ENCODE results near the gene SYNE1. TPM values are rescaled to one million over a fixed set of nuclear protein-coding genes. Genes with fewer than 3 reads are reported as not detected.

SYNE1 gene
- total and polyA plus RNA-seq, 10 of the 15 experiments (the other 5 are each of a cell fraction or from before 2014, with no cell fraction given), result 2.3 to 28.7 (median 14.1) TPM

- intact Hi-C loops (cut with micrococcal nuclease; ENCODE audit: unreplicated experiment) (no loop called here), in situ Hi-C loops (cut with MboI) (no loop called here)
- DNase-seq (ENCODE audit: low read depth, low spot score), result no peak
- ChIA-PET CTCF (no interaction called here), SMC1A (ENCODE audit: uncharacterized antibody, unreplicated experiment) (no interaction called here), POLR2A (no interaction called here), RAD21 (ENCODE audit: unreplicated experiment) (no interaction called here)
- Histone ChIP-seq H4K20me1 (ENCODE audit: control insufficient read depth, insufficient read depth) (no peaks in the 10 kb centered on the region), H2AFZ (ENCODE audit: control insufficient read depth, low read depth, low read length) (no peak overlapping the region), H3K4me3 (no peak overlapping the region), H3K9ac (ENCODE audit: control insufficient read depth, insufficient read depth, low read length) (no peak overlapping the region), H3K36me3 (ENCODE audit: control insufficient read depth in 2 of 2, insufficient read depth in 2 of 2, low read length in 1 of 2) (no peaks in the 10 kb centered on the region), H3K9me3 (replicated peaks; ENCODE audit: control insufficient read depth, insufficient read depth, low read length) (no peaks in the 10 kb centered on the region), H3K27me3 (replicated peaks in 1 of 2; ENCODE audit: control insufficient read depth in 2 of 2, insufficient read depth in 2 of 2, low read length in 1 of 2) (no peaks in the 10 kb centered on the region), H3K79me2 (ENCODE audit: control insufficient read depth, insufficient read depth, low read length) (no peaks in the 10 kb centered on the region), H3K4me1 (ENCODE audit: control insufficient read depth, insufficient read depth, low read length) (no peaks in the 10 kb centered on the region), H3K4me2 (ENCODE audit: control insufficient read depth, insufficient read depth) (no peak overlapping the region), H3K27ac (ENCODE audit: control insufficient read depth, insufficient read depth) (no peak overlapping the region)
- FAIRE-seq, result no peak
- BruUV-seq (replicated peaks), result no TSS peak
- TF ChIP-seq, protein P1, sequence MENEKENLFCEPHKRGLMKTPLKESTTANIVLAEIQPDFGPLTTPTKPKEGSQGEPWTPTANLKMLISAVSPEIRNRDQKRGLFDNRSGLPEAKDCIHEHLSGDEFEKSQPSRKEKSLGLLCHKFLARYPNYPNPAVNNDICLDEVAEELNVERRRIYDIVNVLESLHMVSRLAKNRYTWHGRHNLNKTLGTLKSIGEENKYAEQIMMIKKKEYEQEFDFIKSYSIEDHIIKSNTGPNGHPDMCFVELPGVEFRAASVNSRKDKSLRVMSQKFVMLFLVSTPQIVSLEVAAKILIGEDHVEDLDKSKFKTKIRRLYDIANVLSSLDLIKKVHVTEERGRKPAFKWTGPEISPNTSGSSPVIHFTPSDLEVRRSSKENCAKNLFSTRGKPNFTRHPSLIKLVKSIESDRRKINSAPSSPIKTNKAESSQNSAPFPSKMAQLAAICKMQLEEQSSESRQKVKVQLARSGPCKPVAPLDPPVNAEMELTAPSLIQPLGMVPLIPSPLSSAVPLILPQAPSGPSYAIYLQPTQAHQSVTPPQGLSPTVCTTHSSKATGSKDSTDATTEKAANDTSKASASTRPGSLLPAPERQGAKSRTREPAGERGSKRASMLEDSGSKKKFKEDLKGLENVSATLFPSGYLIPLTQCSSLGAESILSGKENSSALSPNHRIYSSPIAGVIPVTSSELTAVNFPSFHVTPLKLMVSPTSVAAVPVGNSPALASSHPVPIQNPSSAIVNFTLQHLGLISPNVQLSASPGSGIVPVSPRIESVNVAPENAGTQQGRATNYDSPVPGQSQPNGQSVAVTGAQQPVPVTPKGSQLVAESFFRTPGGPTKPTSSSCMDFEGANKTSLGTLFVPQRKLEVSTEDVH (IDR thresholded peaks at IDR 0.05; ENCODE audit: low read depth, partially characterized antibody), result no peak
- TF ChIP-seq POLR2AphosphoS2 (IDR thresholded peaks at IDR 0.05; ENCODE audit: low read depth, low read length), result no peak
- TF ChIP-seq NFYA (IDR thresholded peaks at IDR 0.05; ENCODE audit: borderline replicate concordance, low read depth, low read length), result no peak
- TF ChIP-seq, protein P2, sequence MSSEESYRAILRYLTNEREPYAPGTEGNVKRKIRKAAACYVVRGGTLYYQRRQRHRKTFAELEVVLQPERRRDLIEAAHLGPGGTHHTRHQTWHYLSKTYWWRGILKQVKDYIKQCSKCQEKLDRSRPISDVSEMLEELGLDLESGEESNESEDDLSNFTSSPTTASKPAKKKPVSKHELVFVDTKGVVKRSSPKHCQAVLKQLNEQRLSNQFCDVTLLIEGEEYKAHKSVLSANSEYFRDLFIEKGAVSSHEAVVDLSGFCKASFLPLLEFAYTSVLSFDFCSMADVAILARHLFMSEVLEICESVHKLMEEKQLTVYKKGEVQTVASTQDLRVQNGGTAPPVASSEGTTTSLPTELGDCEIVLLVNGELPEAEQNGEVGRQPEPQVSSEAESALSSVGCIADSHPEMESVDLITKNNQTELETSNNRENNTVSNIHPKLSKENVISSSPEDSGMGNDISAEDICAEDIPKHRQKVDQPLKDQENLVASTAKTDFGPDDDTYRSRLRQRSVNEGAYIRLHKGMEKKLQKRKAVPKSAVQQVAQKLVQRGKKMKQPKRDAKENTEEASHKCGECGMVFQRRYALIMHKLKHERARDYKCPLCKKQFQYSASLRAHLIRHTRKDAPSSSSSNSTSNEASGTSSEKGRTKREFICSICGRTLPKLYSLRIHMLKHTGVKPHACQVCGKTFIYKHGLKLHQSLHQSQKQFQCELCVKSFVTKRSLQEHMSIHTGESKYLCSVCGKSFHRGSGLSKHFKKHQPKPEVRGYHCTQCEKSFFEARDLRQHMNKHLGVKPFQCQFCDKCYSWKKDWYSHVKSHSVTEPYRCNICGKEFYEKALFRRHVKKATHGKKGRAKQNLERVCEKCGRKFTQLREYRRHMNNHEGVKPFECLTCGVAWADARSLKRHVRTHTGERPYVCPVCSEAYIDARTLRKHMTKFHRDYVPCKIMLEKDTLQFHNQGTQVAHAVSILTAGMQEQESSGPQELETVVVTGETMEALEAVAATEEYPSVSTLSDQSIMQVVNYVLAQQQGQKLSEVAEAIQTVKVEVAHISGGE (CRISPR knock-in tag; IDR thresholded peaks at IDR 0.05), result no peak
- no peak for TF ChIP-seq SIX5 (IDR thresholded peaks at IDR 0.05; ENCODE audit: low read depth, low read length, severe bottlenecking)
- no peak for ATAC-seq
- 13% methylated on average over 10 of the region's 10 CpGs for WGBS (ENCODE audit: insufficient coverage, insufficient replicate concordance, low lambda C conversion rate, missing lambda C conversion rate)
Measured at GRCh38 chr6:152609125-152609670, 28.0 kb downstream of the SYNE1 start.
